Panc1 (cell line): ENCODE measurements around the gene ASTN2. TPM values are rescaled to one million over a fixed set of nuclear protein-coding genes. Genes with fewer than 3 reads are reported as not detected.

Source experiments
- ATAC-seq: fragments of 200-7000 bp; cut with Tn5 transposase; 2 replicates; pipeline ENCODE4 v1.9.1; 2020; ENCODE audit warnings: mild to moderate bottlenecking, moderate library complexity
- BruUV-seq: library from RNA; stranded (reverse); fragments of 400-500 nt; replicated peaks from 2 replicates; lab custom pipeline; 2021; lab: Mats Ljungman, UMichigan
- CTCF ChIA-PET: fragments of 300-600 bp; sonication (Branson Sonifier 250); formaldehyde crosslinking; loops from one replicate; lab custom pipeline; 2022; ENCODE audit warnings: antibody characterized with exemption; lab: Charles Lee
- POLR2A ChIA-PET: fragments of 300-600 bp; sonication (Branson Sonifier 250); formaldehyde crosslinking; loops from one replicate; lab custom pipeline; 2022; ENCODE audit warnings: antibody characterized with exemption; lab: Charles Lee
- DNase-seq: peaks from one replicate; pipeline ENCODE4 v3.0.0-alpha.2; 2010; ENCODE audit warnings: low read depth, low spot score
- H3K27ac ChIP-seq: 2 replicates; pipeline ENCODE4 v1.5.1; 2011; ENCODE audit warnings: mild to moderate bottlenecking, low read length, inconsistent platforms
- H3K27me3 ChIP-seq: fragments of 200-500 bp; sonication (Bioruptor generic); 2 replicates; pipeline ENCODE4 v1.6.0; 2014; ENCODE audit warnings: low read length, inconsistent platforms; ENCODE audit not compliant: control insufficient read depth, insufficient read depth
- H3K36me3 ChIP-seq: fragments of 200-500 bp; sonication (Bioruptor generic); 2 replicates; pipeline ENCODE4 v1.5.1; 2014; ENCODE audit warnings: inconsistent platforms, mild to moderate bottlenecking, low read length, moderate library complexity; ENCODE audit not compliant: control insufficient read depth, insufficient read depth
- H3K4me1 ChIP-seq: 2 replicates; pipeline ENCODE4 v1.5.1; 2011; ENCODE audit warnings: inconsistent platforms, mild to moderate bottlenecking, low read length, moderate library complexity; ENCODE audit not compliant: control insufficient read depth, insufficient read depth
- H3K4me3 ChIP-seq, 2 experiments: 2 replicates each; pipeline ENCODE4 v1.5.1; 2011 to 2012; ENCODE audit warnings: low read depth in 2 of 2, low read length in 2 of 2, mild to moderate bottlenecking in 2 of 2, inconsistent platforms in 1 of 2, moderate library complexity in 1 of 2
- H3K9me3 ChIP-seq: fragments of 200-500 bp; sonication (Bioruptor generic); 2 replicates; pipeline ENCODE4 v1.5.1; 2014; ENCODE audit warnings: low read depth, mild to moderate bottlenecking, inconsistent platforms, low read length, moderate library complexity; ENCODE audit not compliant: control insufficient read depth, insufficient read depth
- CTCF ChIP-seq: fragments of 450-650 bp; IDR thresholded peaks from 2 replicates; pipeline ENCODE4 v1.5.1; 2017; ENCODE audit warnings: mild to moderate bottlenecking
- POLR2AphosphoS5 ChIP-seq: IDR thresholded peaks from 2 replicates; pipeline ENCODE4 v1.6.1; 2012; ENCODE audit warnings: mild to moderate bottlenecking, low read depth, low read length, moderate library complexity
- REST ChIP-seq, 2 experiments: IDR thresholded peaks; 2 replicates each; pipeline ENCODE4 v1.6.1; 2011 to 2012; ENCODE audit warnings: low read depth in 2 of 2, control low read depth in 1 of 2, low read length in 1 of 2, mild to moderate bottlenecking in 1 of 2, moderate library complexity in 1 of 2; ENCODE audit not compliant: insufficient read depth in 1 of 2
- SIN3A ChIP-seq: IDR thresholded peaks from 2 replicates; pipeline ENCODE4 v1.6.1; 2012; ENCODE audit warnings: low read depth, mild to moderate bottlenecking, low read length, moderate library complexity, borderline replicate concordance; ENCODE audit not compliant: insufficient read depth
- TCF7L2 ChIP-seq: IDR thresholded peaks from 2 replicates; pipeline ENCODE4 v1.6.1; 2011; ENCODE audit warnings: mild to moderate bottlenecking, low read depth, low read length, inconsistent platforms
- in situ Hi-C: cut with HindIII; loops from 2 replicates; pipeline ENCODE4 v1.10.0; 2016; ENCODE audit warnings: low sequenced_read_pairs, low pct_unique_long_range_greater_than_20kb
- intact Hi-C: fragments of 100-400 bp; cut with micrococcal nuclease; formaldehyde crosslinking; loops from one replicate; pipeline ENCODE4 v1.10.0; 2022; ENCODE audit not compliant: unreplicated experiment
- total RNA-seq: library from RNA; stranded (reverse); gene quantifications from one replicate; pipeline ENCODE4 v1.2.1, GENCODE V29; 2021; ENCODE audit not compliant: unreplicated experiment

Gene ASTN2
- total RNA-seq, 1 experiment from 2014 or later, result 3.9 TPM

GRCh38 chr9:117304549-117304948 is 110.3 kb downstream of the ASTN2 start:
- POLR2A ChIA-PET, result no interaction called here
- TF ChIP-seq CTCF (no peak), TCF7L2 (no peak), SIN3A (no peak), REST (IDR thresholded peaks at IDR 0.05; ENCODE audit: insufficient read depth in 1 of 2, low read depth in 2 of 2, low read length in 1 of 2) (no peak), POLR2AphosphoS5 (no peak)
- Histone ChIP-seq H3K36me3 (no peaks in the 10 kb centered on the region), H3K27ac (no peak overlapping the region), H3K4me3 (no peak overlapping the region), H3K27me3 (no peaks in the 10 kb centered on the region), H3K4me1 (no peaks in the 10 kb centered on the region), H3K9me3 (no peaks in the 10 kb centered on the region)
- in situ Hi-C loops, result no loop called here
- no peak for ATAC-seq
- intact Hi-C loops, result no loop called here
- CTCF ChIA-PET, result no interaction called here
- no peak for DNase-seq
- no TSS peak for BruUV-seq

- TF ChIP-seq TCF7L2 (no peak), SIN3A (no peak), CTCF (no peak), POLR2AphosphoS5 (no peak), REST (IDR thresholded peaks at IDR 0.05; ENCODE audit: insufficient read depth in 1 of 2, low read depth in 2 of 2, low read length in 1 of 2) (no peak)
- no TSS peak for BruUV-seq
- ATAC-seq (no peak), DNase-seq (no peak)
- in situ Hi-C loops, result no loop called here
- no peaks in the 10 kb centered on the region for H3K4me1 ChIP-seq
- no peak overlapping the region for H3K4me3 ChIP-seq
- ChIA-PET POLR2A (no interaction called here), CTCF (no interaction called here)
- no peaks in the 10 kb centered on the region for H3K36me3 ChIP-seq
- no peaks in the 10 kb centered on the region for H3K27me3 ChIP-seq
- H3K9me3 ChIP-seq, result no peaks in the 10 kb centered on the region
- no peak overlapping the region for H3K27ac ChIP-seq
- intact Hi-C loops, result no loop called here
Measured at GRCh38 chr9:117303643-117304230, 111.1 kb downstream of the ASTN2 start.
